A549 (cell line): ENCODE measurements around the gene RNF213. TPM values are rescaled to one million over a fixed set of nuclear protein-coding genes. Genes with fewer than 3 reads are reported as not detected.

ENCODE experiments used
- ATAC-seq, 2 experiments: fragments of 200-7000 bp in 1 of 2; fragments of >200 bp in 1 of 2; cut with Nextera tagmentation in 1 of 2; cut with Tn5 transposase in 1 of 2; 3 replicates each; pipeline versions ENCODE4 v1.8.0 to v1.9.1; 2018 to 2020; ENCODE audit warnings: mild to moderate bottlenecking in 1 of 2, moderate library complexity in 1 of 2
- CTCF ChIA-PET: fragments of 300-600 bp; sonication (Branson Sonifier 250); formaldehyde crosslinking; extraction: SDS; loops from one replicate; lab custom pipeline; 2021; ENCODE audit warnings: antibody characterized with exemption, inconsistent platforms; lab: Yijun Ruan, JAX
- POLR2A ChIA-PET: fragments of 350-600 bp; formaldehyde crosslinking; extraction: SDS; loops from one replicate; lab custom pipeline; 2021; ENCODE audit warnings: antibody characterized with exemption, inconsistent platforms; lab: Yijun Ruan, JAX
- DNase-seq, 2 experiments: peaks; one replicate each; pipeline versions ENCODE4 v3.0.0 to v3.0.0-alpha.2; 2011 to 2016; ENCODE audit warnings: low read depth in 1 of 2, low spot score in 1 of 2
- FAIRE-seq: peaks from 2 replicates; lab custom pipeline; 2011; peaks lifted over from hg19 to GRCh38; lab: Jason Lieb, UNC
- H3K27ac ChIP-seq, 2 experiments: fragments of >200 bp; sonication (Bioruptor Twin); formaldehyde crosslinking; 3 replicates each; pipeline ENCODE4 v1.5.1; 2016 to 2017
- H3K4me1 ChIP-seq: fragments of >200 bp; sonication (Bioruptor Twin); formaldehyde crosslinking; 3 replicates; pipeline ENCODE4 v1.6.1; 2016
- H3K4me2 ChIP-seq: fragments of >200 bp; sonication (Bioruptor Twin); formaldehyde crosslinking; 3 replicates; pipeline ENCODE4 v1.6.1; 2016
- H3K4me3 ChIP-seq: fragments of >200 bp; sonication (Bioruptor Twin); formaldehyde crosslinking; 3 replicates; pipeline ENCODE4 v1.5.1; 2016
- H3K9me3 ChIP-seq: fragments of >200 bp; sonication (Bioruptor Twin); formaldehyde crosslinking; 3 replicates; pipeline ENCODE4 v1.6.1; 2016
- CHD2 ChIP-seq: fragments of 150-350 bp; IDR thresholded peaks from 2 replicates; pipeline ENCODE4 v1.6.1; 2014; ENCODE audit warnings: low read length; ENCODE audit not compliant: partially characterized antibody
- EHMT2 ChIP-seq: fragments of 200-600 bp; sonication (generic); IDR thresholded peaks from 2 replicates; pipeline ENCODE4 v1.6.1; 2016; ENCODE audit warnings: antibody characterized with exemption, low read depth, mild to moderate bottlenecking, moderate library complexity
- EP300 ChIP-seq, 2 experiments: fragments of >200 bp; sonication (Bioruptor Twin); formaldehyde crosslinking; IDR thresholded peaks; 2 replicates in 1 of 2; 3 replicates in 1 of 2; pipeline ENCODE4 v1.6.1; 2016 to 2017
- ESRRA ChIP-seq: fragments of 150-350 bp; IDR thresholded peaks from 2 replicates; pipeline ENCODE4 v1.6.1; 2014; ENCODE audit warnings: mild to moderate bottlenecking, low read length, borderline replicate concordance
- HEYL ChIP-seq: fragments of 250-450 bp; sonication (Bioruptor Pico); IDR thresholded peaks from 2 replicates; pipeline ENCODE4 v1.8.0; 2021; ENCODE audit warnings: mild to moderate bottlenecking, moderate library complexity
- HOXA7 ChIP-seq: fragments of 250-450 bp; sonication (Bioruptor Pico); IDR thresholded peaks from 2 replicates; pipeline ENCODE4 v1.5.0; 2020; ENCODE audit warnings: mild to moderate bottlenecking, moderate library complexity
- HOXB5 ChIP-seq: fragments of 250-450 bp; sonication (Bioruptor Pico); IDR thresholded peaks from 2 replicates; pipeline ENCODE4 v1.5.0; 2020; ENCODE audit warnings: mild to moderate bottlenecking, moderate library complexity
- KDM1A ChIP-seq: fragments of 200-600 bp; sonication (generic); IDR thresholded peaks from 2 replicates; pipeline ENCODE4 v1.6.1; 2016; ENCODE audit warnings: low read depth, mild to moderate bottlenecking
- MYC ChIP-seq: IDR thresholded peaks from 2 replicates; pipeline ENCODE4 v1.6.1; 2012; ENCODE audit warnings: mild to moderate bottlenecking, inconsistent platforms, low read length, improper control_type of control experiment, borderline replicate concordance
- NFE2L2 ChIP-seq: fragments of 150-350 bp; conservative IDR thresholded peaks from 2 replicates; pipeline ENCODE4 v1.6.1; 2014; ENCODE audit warnings: low read length
- NR3C1 ChIP-seq: fragments of >200 bp; sonication (Bioruptor Twin); formaldehyde crosslinking; IDR thresholded peaks from 3 replicates; pipeline ENCODE4 v1.6.1; 2017
- PHF8 ChIP-seq: fragments of 200-600 bp; sonication (generic); IDR thresholded peaks from 2 replicates; pipeline ENCODE4 v1.6.1; 2016; ENCODE audit warnings: low read depth, mild to moderate bottlenecking, antibody characterized with exemption, moderate library complexity, borderline replicate concordance
- POLR2AphosphoS2 ChIP-seq: conservative IDR thresholded peaks from 2 replicates; pipeline ENCODE4 v1.6.1; 2012; ENCODE audit warnings: low read length, improper control_type of control experiment, inconsistent platforms
- RAD21 ChIP-seq, 2 experiments: fragments of >200 bp in 1 of 2; sonication (Bioruptor Twin) in 1 of 2; formaldehyde crosslinking in 1 of 2; IDR thresholded peaks in 1 of 2; conservative IDR thresholded peaks in 1 of 2; 2 replicates in 1 of 2; 3 replicates in 1 of 2; pipeline ENCODE4 v1.6.1; 2012 to 2018; ENCODE audit warnings: inconsistent platforms in 1 of 2
- RARB ChIP-seq: fragments of 250-450 bp; sonication (Bioruptor Pico); IDR thresholded peaks from 2 replicates; pipeline ENCODE4 v1.8.0; 2021; ENCODE audit warnings: mild to moderate bottlenecking, moderate library complexity
- RFX5 ChIP-seq: fragments of 450-650 bp; IDR thresholded peaks from 2 replicates; pipeline ENCODE4 v1.7.1; 2014; ENCODE audit warnings: antibody characterized with exemption, mild to moderate bottlenecking, moderate library complexity
- RNF2 ChIP-seq: fragments of 200-600 bp; sonication (generic); IDR thresholded peaks from 2 replicates; pipeline ENCODE4 v1.6.1; 2016; ENCODE audit warnings: low read depth, mild to moderate bottlenecking, antibody characterized with exemption, moderate library complexity, borderline replicate concordance
- ZC3H11A ChIP-seq: fragments of 450-650 bp; IDR thresholded peaks from 2 replicates; pipeline ENCODE4 v1.6.1; 2014; ENCODE audit warnings: antibody characterized with exemption, mild to moderate bottlenecking
- ZNF302 ChIP-seq: fragments of 250-450 bp; sonication (Bioruptor Pico); IDR thresholded peaks from 2 replicates; pipeline ENCODE4 v1.9.0; 2021; ENCODE audit warnings: inconsistent platforms, mild to moderate bottlenecking, moderate library complexity
- WGBS: methylation state at CpG from one replicate; pipeline ENCODE4 v1.1.6; 2017; ENCODE audit errors: missing lambda C conversion rate; 5-methylcytosine and 5-hydroxymethylcytosine counted together
- polyA plus RNA-seq, 4 experiments: library from polyadenylated mRNA; depleted of rRNA in 3 of 4; stranded (reverse); fragments of >200 nt; fragmentation: RNase III in 1 of 4; extraction: RNeasy Plus Mini Kit Qiagen cat#74134 plus additional on column Dnase treatment in 1 of 4; gene quantifications; 2 replicates in 3 of 4; 3 replicates in 1 of 4; pipeline ENCODE4 v1.2.3, GENCODE V29; 2011 to 2017
- TF ChIP-seq, protein P1 (sequence below): fragments of 250-450 bp; sonication (Bioruptor Pico); IDR thresholded peaks from 2 replicates; pipeline ENCODE4 v1.5.0; 2021; ENCODE audit warnings: mild to moderate bottlenecking, moderate library complexity, borderline replicate concordance
- TF ChIP-seq, protein P2 (sequence below): IDR thresholded peaks from 2 replicates; pipeline ENCODE4 v1.6.1; 2012; ENCODE audit warnings: low read depth, borderline replicate concordance
- TF ChIP-seq, protein P3 (sequence below): fragments of >200 bp; sonication (Bioruptor Twin); formaldehyde crosslinking; IDR thresholded peaks from 3 replicates; pipeline ENCODE4 v1.5.1; 2016

RNF213 gene
- polyA plus RNA-seq, 2 of the 4 experiments (the other 2 are of a cell fraction) = 59.1 to 127 TPM

DNA sequence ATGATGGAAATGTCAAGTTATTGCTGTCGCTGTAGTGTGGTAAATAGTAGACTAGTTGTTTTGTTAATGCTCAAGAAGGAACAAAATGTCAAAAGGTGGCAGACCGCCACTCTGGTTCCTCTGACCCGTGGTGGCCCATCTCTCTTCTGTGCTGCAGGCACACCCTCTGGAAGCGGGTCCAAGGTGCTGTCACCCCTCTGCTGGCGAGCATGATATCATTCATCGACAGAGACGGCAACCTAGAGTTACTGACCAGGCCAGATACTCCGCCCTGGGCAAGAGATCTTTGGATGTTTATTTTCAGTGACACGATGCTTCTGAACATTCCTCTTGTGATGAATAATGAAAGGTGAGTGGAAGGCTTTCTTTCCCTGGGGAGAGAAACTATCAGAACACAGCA is 97.5 kb downstream of the RNF213 start:
- no peak for FAIRE-seq
- Histone ChIP-seq H3K9me3 (peaks cover 7% of the 10 kb centered on the region; the same call in 2 of the 3 replicates), H3K27ac (no peak overlapping the region), H3K4me3 (no peak overlapping the region), H3K4me2 (no peak overlapping the region), H3K4me1 (no peaks in the 10 kb centered on the region)
- ATAC-seq = no peak
- CTCF ChIA-PET = interaction anchor here (1.5 kb wide), 1 partner anchor 13 kb away, joined by 6 read pairs; no protein-coding TSS in a partner anchor
- WGBS = 95% methylated on average over 9 of the region's 9 CpGs
- POLR2A ChIA-PET = no interaction called here
- DNase-seq = no peak
- TF ChIP-seq ZNF302 = no peak
- TF ChIP-seq, protein P1, sequence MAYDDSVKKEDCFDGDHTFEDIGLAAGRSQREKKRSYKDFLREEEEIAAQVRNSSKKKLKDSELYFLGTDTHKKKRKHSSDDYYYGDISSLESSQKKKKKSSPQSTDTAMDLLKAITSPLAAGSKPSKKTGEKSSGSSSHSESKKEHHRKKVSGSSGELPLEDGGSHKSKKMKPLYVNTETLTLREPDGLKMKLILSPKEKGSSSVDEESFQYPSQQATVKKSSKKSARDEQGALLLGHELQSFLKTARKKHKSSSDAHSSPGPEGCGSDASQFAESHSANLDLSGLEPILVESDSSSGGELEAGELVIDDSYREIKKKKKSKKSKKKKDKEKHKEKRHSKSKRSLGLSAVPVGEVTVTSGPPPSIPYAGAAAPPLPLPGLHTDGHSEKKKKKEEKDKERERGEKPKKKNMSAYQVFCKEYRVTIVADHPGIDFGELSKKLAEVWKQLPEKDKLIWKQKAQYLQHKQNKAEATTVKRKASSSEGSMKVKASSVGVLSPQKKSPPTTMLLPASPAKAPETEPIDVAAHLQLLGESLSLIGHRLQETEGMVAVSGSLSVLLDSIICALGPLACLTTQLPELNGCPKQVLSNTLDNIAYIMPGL (CRISPR knock-in tag) = no peak
- no peak for TF ChIP-seq NFE2L2

DNA sequence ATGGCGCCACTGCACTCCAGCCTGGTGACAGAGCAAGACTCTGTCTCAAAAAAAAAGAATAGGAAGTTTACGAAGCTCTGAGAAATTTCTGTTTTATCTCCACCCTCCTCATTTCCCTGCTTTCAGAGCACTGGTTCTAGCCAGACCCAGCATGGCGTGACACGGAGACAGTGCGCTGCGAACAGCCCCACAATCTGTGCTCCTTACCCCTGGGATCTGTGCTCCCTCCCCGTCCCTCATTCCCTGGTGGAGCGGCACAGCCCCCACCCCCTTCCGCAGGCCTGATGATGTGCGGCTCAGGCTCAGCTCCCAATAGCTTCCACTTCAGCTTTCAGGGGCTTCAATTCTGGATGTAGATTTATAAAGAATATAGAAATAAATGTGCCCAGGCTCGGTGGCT is 98.2 kb downstream of the RNF213 start:
- H3K4me1 ChIP-seq = no peaks in the 10 kb centered on the region
- H3K27ac ChIP-seq = no peak overlapping the region
- H3K4me3 ChIP-seq = no peak overlapping the region
- POLR2A ChIA-PET = no interaction called here
- peaks cover 7% of the 10 kb centered on the region; the same call in 2 of the 3 replicates for H3K9me3 ChIP-seq
- FAIRE-seq (no peak), DNase-seq (no peak), ATAC-seq (no peak)
- WGBS = 79% methylated on average over 11 of the region's 11 CpGs
- H3K4me2 ChIP-seq = no peak overlapping the region
- TF ChIP-seq, protein P2, sequence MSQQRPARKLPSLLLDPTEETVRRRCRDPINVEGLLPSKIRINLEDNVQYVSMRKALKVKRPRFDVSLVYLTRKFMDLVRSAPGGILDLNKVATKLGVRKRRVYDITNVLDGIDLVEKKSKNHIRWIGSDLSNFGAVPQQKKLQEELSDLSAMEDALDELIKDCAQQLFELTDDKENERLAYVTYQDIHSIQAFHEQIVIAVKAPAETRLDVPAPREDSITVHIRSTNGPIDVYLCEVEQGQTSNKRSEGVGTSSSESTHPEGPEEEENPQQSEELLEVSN = no peak
- TF ChIP-seq RFX5 (no peak), HOXA7 (CRISPR knock-in tag) (no peak), POLR2AphosphoS2 (no peak), HEYL (CRISPR knock-in tag) (no peak), EP300 (IDR thresholded peaks at IDR 0.05) (no peak), PHF8 (no peak), RAD21 (conservative IDR thresholded peaks at IDR 0.05 in 1 of 2, IDR thresholded peaks at IDR 0.05 in 1 of 2) (no peak), KDM1A (no peak), RARB (CRISPR knock-in tag) (no peak), HOXB5 (no peak), NR3C1 (no peak), ESRRA (no peak), EHMT2 (no peak), RNF2 (no peak), MYC (no peak), CHD2 (no peak), ZC3H11A (no peak)
- TF ChIP-seq, protein P3, sequence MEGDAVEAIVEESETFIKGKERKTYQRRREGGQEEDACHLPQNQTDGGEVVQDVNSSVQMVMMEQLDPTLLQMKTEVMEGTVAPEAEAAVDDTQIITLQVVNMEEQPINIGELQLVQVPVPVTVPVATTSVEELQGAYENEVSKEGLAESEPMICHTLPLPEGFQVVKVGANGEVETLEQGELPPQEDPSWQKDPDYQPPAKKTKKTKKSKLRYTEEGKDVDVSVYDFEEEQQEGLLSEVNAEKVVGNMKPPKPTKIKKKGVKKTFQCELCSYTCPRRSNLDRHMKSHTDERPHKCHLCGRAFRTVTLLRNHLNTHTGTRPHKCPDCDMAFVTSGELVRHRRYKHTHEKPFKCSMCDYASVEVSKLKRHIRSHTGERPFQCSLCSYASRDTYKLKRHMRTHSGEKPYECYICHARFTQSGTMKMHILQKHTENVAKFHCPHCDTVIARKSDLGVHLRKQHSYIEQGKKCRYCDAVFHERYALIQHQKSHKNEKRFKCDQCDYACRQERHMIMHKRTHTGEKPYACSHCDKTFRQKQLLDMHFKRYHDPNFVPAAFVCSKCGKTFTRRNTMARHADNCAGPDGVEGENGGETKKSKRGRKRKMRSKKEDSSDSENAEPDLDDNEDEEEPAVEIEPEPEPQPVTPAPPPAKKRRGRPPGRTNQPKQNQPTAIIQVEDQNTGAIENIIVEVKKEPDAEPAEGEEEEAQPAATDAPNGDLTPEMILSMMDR = no peak
- CTCF ChIA-PET = no interaction called here
